BLaER1 treated with 17β-estradiol and CSF1 and Interleukin-3, amounts not matched to agents 10 nM and 100 nM (cell line): ENCODE results near the gene MAML2.

ENCODE experiments used
- H3K27ac ChIP-seq, 11 experiments: shearing (Covaris generic); formaldehyde crosslinking; 2 replicates each; pipeline ENCODE4 v1.8.1; 2022
- H3K27me3 ChIP-seq, 11 experiments: shearing (Covaris generic); formaldehyde crosslinking; 2 replicates each; pipeline ENCODE4 v1.8.1; 2022
- H3K36me3 ChIP-seq, 11 experiments: shearing (Covaris generic); formaldehyde crosslinking; 2 replicates each; pipeline ENCODE4 v1.8.1; 2022
- H3K4me1 ChIP-seq, 10 experiments: shearing (Covaris generic); formaldehyde crosslinking; 2 replicates each; pipeline ENCODE4 v1.8.1; 2022
- H3K4me2 ChIP-seq, 11 experiments: shearing (Covaris generic); formaldehyde crosslinking; 2 replicates each; pipeline ENCODE4 v1.8.1; 2022
- H3K4me3 ChIP-seq, 10 experiments: shearing (Covaris generic); formaldehyde crosslinking; 2 replicates each; pipeline ENCODE4 v1.8.1; 2022
- H3K9ac ChIP-seq, 11 experiments: shearing (Covaris generic); formaldehyde crosslinking; 2 replicates each; pipeline ENCODE4 v1.8.1; 2022
- H3K9me3 ChIP-seq, 11 experiments: shearing (Covaris generic); formaldehyde crosslinking; replicated peaks in 1 of 11; 2 replicates each; pipeline ENCODE4 v1.8.1; 2022
- H4K20me1 ChIP-seq, 11 experiments: shearing (Covaris generic); formaldehyde crosslinking; 2 replicates each; pipeline ENCODE4 v1.8.1; 2022
- Cebpa-rat ChIP-seq, 11 experiments: shearing (Covaris generic); IDR thresholded peaks; 2 replicates each; pipeline ENCODE4 v1.8.1; 2022

Gene MAML2

DNA sequence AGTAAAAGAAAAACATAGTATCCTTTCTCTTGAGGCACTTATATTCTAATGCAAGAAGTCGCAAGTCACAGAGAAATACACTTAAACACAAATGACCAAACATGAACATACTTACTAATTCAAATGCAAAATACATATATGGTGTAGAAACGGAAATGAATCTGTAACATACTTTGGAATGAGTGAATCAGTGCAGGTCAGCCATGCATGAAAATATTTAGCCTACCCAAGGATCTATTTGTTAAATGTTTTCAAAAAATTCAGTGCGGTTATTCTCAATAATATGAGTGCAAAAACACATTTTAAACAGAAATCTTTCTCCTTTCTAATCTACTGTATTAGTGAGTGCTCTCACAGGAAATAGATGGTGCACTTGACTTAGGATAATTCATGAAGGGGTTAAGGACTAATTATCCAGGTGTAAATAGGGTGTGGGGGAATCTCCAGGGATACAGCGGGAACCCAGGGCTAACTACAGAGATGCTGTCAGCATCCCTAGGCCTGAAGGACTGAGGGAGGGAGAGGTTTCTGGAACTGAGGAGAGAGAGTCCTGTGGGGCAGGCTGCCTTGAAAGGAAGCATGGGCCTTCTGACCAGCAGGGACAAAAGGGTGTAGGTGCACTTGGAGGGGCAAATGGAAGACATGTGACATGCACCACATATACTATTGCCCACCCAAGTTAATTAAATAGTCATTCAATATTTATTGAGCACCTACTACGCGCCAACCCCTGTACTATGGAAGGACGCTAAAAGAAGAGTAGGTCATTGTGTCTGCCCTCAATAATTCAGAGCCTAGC is 139.2 kb downstream of the MAML2 start:
- TF ChIP-seq Cebpa-rat (IDR thresholded peaks at IDR 0.05): no peak
- Histone ChIP-seq H3K27me3 (no peaks in the 10 kb centered on the region), H3K9me3 (peaks cover 0 to 9% (median 0%) of the 10 kb centered on the region in 11 experiments; a peak in 4 of 22 replicates), H3K9ac (no peak overlapping the region), H3K4me3 (no peak overlapping the region), H3K36me3 (peaks cover 0 to 40% (median 0%) of the 10 kb centered on the region in 11 experiments; a peak in 6 of 22 replicates), H3K4me1 (peaks cover 27 to 95% (median 45%) of the 10 kb centered on the region in 10 experiments), H3K27ac (peak overlapping the region in 2 of 11 experiments; percentile 3 to 24; a peak in 2 of 22 replicates), H3K4me2 (peak overlapping the region in 5 of 11 experiments; percentile 21 to 92 (median 41); a peak in 8 of 22 replicates), H4K20me1 (no peaks in the 10 kb centered on the region)

DNA sequence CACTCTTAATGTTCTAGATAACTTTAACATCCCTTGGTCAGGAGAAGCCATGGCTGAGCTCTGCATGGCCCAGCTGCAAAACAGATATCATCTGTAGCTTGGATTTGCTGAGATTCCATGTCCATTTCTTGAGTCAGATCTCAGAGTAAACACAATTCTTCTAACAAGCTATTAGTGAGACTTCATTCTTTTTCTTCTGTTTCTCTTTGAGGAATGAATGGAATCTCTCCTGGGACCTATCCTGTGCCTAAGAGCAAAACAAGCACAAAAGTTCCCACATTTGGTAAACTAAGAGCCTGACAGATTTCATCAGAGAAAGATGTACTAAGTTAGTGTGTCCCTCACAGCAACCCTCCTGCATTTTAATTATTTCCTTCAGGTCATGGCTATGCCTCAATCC is 142.8 kb downstream of the MAML2 start:
- Histone ChIP-seq H3K27ac (no peak overlapping the region; a peak in 1 of 22 replicates), H3K36me3 (peaks cover 0 to 38% (median 0%) of the 10 kb centered on the region in 11 experiments; a peak in 6 of 22 replicates), H3K9ac (no peak overlapping the region), H3K4me3 (no peak overlapping the region), H3K27me3 (no peaks in the 10 kb centered on the region), H3K4me1 (peaks cover 0 to 94% (median 28%) of the 10 kb centered on the region in 10 experiments; a peak in 18 of 20 replicates), H3K4me2 (peak overlapping the region in 5 of 11 experiments; percentile 17 to 90 (median 24); a peak in 6 of 22 replicates), H3K9me3 (peaks cover 0 to 9% (median 0%) of the 10 kb centered on the region in 11 experiments; a peak in 3 of 22 replicates), H4K20me1 (no peaks in the 10 kb centered on the region)
- no peak for TF ChIP-seq Cebpa-rat (IDR thresholded peaks at IDR 0.05)

DNA sequence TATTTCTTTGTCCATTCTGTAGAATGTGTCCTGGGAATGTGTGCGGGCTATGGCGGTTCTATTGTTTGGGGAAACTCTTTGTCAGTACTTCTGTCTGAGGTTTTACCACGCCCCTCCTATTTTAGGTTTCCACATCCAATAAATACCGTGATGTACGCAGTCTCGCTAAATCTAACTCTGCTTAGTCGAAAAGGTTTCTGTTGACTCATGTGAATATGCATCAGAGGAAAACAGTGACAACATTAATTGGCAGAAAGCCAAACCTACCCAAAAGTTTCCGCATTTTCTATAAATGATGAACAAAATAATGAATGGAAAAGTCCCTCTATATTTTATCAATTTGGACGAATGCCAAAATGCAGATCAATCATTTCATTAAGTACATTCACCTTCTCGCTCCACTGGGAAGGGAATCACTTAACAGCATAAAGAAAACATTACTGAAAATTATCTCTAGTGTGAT is 143.4 kb downstream of the MAML2 start:
- Histone ChIP-seq H4K20me1 (no peaks in the 10 kb centered on the region), H3K27me3 (no peaks in the 10 kb centered on the region), H3K27ac (no peak overlapping the region), H3K4me3 (no peak overlapping the region), H3K36me3 (peaks cover 0 to 32% (median 0%) of the 10 kb centered on the region in 11 experiments; a peak in 5 of 22 replicates), H3K4me2 (peak overlapping the region in 2 of 11 experiments; percentile 85 to 90; a peak in 3 of 22 replicates), H3K9me3 (peaks cover 0 to 9% (median 0%) of the 10 kb centered on the region in 11 experiments; a peak in 3 of 22 replicates), H3K9ac (no peak overlapping the region), H3K4me1 (peaks cover 0 to 94% (median 24%) of the 10 kb centered on the region in 10 experiments; a peak in 18 of 20 replicates)
- TF ChIP-seq Cebpa-rat (IDR thresholded peaks at IDR 0.05): no peak

DNA sequence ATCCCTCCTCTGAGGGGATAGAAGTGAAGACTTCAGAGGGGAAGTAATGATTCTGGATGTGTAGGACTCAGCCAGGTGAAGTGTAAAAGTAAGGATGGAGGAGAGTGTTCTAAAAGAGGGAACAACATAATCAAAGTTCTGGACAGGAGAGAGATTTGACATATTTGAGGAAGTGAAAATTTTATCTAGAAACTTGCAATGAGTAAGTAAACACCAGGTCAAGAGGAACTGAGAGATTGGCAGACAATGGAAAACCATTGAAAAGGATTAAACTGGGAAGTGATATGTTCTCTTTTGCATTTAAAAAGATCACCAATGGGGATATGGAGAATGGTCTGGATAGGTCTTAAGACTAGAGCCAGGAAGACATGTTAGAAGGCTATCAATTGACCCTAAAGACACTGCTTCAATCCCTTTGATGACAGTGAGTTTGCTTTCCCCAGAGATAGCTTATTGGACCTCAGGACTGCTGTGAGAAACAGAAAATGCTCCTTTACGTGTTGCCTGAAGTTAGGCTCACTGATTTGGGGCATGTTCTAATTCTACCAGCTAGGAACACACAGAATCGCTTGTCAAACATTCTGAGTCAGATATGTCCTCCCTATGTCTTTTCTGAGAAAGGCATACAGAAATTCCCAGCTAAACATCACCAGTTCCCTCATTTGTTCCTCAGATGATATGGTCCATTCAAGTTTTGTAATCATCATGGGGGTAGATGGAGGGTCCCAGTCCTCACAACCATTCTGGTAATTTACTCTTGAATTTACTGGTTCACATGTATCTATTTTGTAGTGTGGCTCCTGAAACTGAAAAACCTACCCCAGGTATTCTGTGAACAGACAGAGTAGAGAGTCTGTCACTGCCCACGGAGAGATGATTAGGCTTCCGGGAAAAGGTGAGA is 144.9 kb downstream of the MAML2 start:
- H3K9me3 ChIP-seq: peaks cover 0 to 9% (median 0%) of the 10 kb centered on the region in 11 experiments; a peak in 3 of 22 replicates
- H4K20me1 ChIP-seq: no peaks in the 10 kb centered on the region
- peak overlapping the region in 1 of 11 experiments; percentile 4; a peak in 2 of 22 replicates for H3K9ac ChIP-seq
- H3K4me3 ChIP-seq: no peak overlapping the region; a peak in 1 of 20 replicates
- H3K4me1 ChIP-seq: peaks cover 0 to 94% (median 28%) of the 10 kb centered on the region in 10 experiments; a peak in 18 of 20 replicates
- peak overlapping the region in 8 of 11 experiments; percentile 30 to 90 (median 52); a peak in 16 of 22 replicates for H3K4me2 ChIP-seq
- no peak for TF ChIP-seq Cebpa-rat (IDR thresholded peaks at IDR 0.05)
- no peaks in the 10 kb centered on the region for H3K27me3 ChIP-seq
- peaks cover 0 to 31% (median 0%) of the 10 kb centered on the region in 11 experiments; a peak in 4 of 22 replicates for H3K36me3 ChIP-seq
- H3K27ac ChIP-seq: peak overlapping the region in 7 of 11 experiments; percentile 18 to 76 (median 54); a peak in 11 of 22 replicates

DNA sequence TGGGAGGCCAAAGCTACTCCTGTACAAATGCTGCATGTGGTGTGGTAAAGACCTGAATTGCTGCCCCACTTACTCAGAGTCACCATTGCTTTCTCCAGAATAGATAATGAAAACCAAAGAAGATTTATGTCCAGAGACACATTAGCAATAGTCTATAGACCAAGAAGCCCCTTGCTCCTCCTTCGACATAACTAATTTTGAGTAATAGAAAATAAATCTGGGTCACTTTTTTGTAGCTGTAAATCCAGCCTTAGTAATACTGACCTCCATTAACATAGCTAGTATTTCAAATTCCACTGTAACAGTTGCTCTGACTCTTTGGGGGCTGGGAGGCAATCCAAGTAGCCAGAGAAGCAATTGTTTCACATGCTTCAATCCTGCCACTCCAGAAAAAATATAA is 145.9 kb downstream of the MAML2 start:
- H3K27me3 ChIP-seq: no peaks in the 10 kb centered on the region
- peaks cover 0 to 23% (median 0%) of the 10 kb centered on the region in 11 experiments; a peak in 4 of 22 replicates for H3K36me3 ChIP-seq
- H3K9ac ChIP-seq: no peak overlapping the region
- H3K9me3 ChIP-seq: peaks cover 0 to 9% (median 0%) of the 10 kb centered on the region in 11 experiments; a peak in 4 of 22 replicates
- H3K4me3 ChIP-seq: no peak overlapping the region
- peak overlapping the region in 1 of 11 experiments; percentile 51; a peak in 1 of 22 replicates for H3K27ac ChIP-seq
- H3K4me1 ChIP-seq: peaks cover 0 to 97% (median 28%) of the 10 kb centered on the region in 10 experiments; a peak in 18 of 20 replicates
- H3K4me2 ChIP-seq: peak overlapping the region in 5 of 11 experiments; percentile 50 to 90 (median 78); a peak in 9 of 22 replicates
- TF ChIP-seq Cebpa-rat (IDR thresholded peaks at IDR 0.05): no peak
- H4K20me1 ChIP-seq: no peaks in the 10 kb centered on the region

DNA sequence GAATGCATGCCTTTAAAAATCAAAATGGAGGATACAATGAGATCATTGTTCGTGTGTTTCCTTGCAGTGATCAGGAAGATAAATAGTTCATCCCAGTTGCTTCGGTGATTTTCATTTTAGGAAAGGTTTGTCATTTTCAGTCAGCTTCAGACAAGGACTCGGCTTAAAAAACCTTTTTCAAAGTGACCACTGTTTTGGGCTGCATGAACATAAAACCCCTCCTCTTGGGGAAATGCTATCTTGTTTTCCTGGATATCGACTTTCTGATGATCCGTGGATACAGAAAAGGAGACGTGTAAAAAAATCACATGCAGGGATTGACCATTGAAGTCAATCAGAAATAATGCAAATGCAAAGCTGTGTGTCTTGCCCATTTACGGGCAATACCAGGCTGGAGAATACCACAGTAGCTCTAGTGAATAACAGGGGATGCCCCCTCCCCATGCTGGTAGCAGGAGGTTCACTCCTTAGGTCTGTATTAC is 146.8 kb downstream of the MAML2 start:
- peaks cover 0 to 9% (median 0%) of the 10 kb centered on the region in 11 experiments; a peak in 5 of 22 replicates for H3K9me3 ChIP-seq
- H3K36me3 ChIP-seq: peaks cover 0 to 30% (median 0%) of the 10 kb centered on the region in 11 experiments; a peak in 4 of 22 replicates
- H3K4me3 ChIP-seq: no peak overlapping the region
- no peak overlapping the region for H3K9ac ChIP-seq
- H3K4me2 ChIP-seq: peak overlapping the region in 1 of 11 experiments; percentile 0; a peak in 1 of 22 replicates
- no peak overlapping the region for H3K27ac ChIP-seq
- no peaks in the 10 kb centered on the region for H4K20me1 ChIP-seq
- peaks cover 0 to 99% (median 28%) of the 10 kb centered on the region in 10 experiments; a peak in 18 of 20 replicates for H3K4me1 ChIP-seq
- H3K27me3 ChIP-seq: no peaks in the 10 kb centered on the region
- no peak for TF ChIP-seq Cebpa-rat (IDR thresholded peaks at IDR 0.05)

DNA sequence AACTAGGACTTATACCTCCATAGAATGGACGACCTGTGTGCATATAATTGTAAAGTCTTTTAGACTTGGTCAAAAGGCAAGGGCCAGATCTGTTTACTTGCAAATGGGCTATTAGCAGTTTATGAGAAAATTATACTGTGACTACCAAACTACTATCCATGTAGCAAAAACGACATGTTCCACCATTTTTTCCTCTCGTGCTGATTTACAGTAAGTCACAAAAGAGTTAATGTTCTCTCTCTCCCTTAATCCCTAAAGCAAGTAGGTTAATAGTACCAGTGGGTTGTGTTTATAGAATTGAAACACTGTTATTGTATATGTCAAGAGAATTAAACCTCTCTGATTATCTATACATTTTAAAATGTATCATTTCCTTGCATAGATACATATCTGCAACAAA is 147.3 kb downstream of the MAML2 start:
- peaks cover 0 to 30% (median 0%) of the 10 kb centered on the region in 11 experiments; a peak in 4 of 22 replicates for H3K36me3 ChIP-seq
- TF ChIP-seq Cebpa-rat (IDR thresholded peaks at IDR 0.05): no peak

More for the DNA sequence above, 147.3 kb downstream of the MAML2 start:
- Histone ChIP-seq H3K9me3 (peaks cover 0 to 10% (median 0%) of the 10 kb centered on the region in 11 experiments; a peak in 5 of 22 replicates), H4K20me1 (no peaks in the 10 kb centered on the region), H3K27ac (no peak overlapping the region), H3K4me1 (peaks cover 0 to 99% (median 28%) of the 10 kb centered on the region in 10 experiments; a peak in 18 of 20 replicates), H3K27me3 (no peaks in the 10 kb centered on the region), H3K9ac (no peak overlapping the region), H3K4me2 (peak overlapping the region in 3 of 11 experiments; percentile 70 to 87 (median 82); a peak in 5 of 22 replicates), H3K4me3 (no peak overlapping the region)
